Osteoblast (primary cell): Measurements from ENCODE around the gene TBC1D5. TPM values are rescaled to one million over a fixed set of nuclear protein-coding genes. Genes with fewer than 3 reads are reported as not detected.

Experiments used
- DNase-seq: peaks from one replicate; pipeline ENCODE4 v3.0.0; 2011; ENCODE audit warnings: low spot score, mixed read lengths; ENCODE audit not compliant: insufficient read length; ENCODE audit errors: missing footprints
- H2AFZ ChIP-seq: 2 replicates; pipeline ENCODE4 v1.6.0; 2011; ENCODE audit warnings: mild to moderate bottlenecking, low read length
- H3K27ac ChIP-seq: 2 replicates; pipeline ENCODE4 v1.5.1; 2011; ENCODE audit warnings: mild to moderate bottlenecking, low read depth, low read length, moderate library complexity
- H3K27me3 ChIP-seq: 2 replicates; pipeline ENCODE4 v1.6.0; 2012; ENCODE audit warnings: mild to moderate bottlenecking, control low read depth, inconsistent platforms, low read length, moderate library complexity; ENCODE audit not compliant: insufficient read depth
- H3K36me3 ChIP-seq: 2 replicates; pipeline ENCODE4 v1.5.1; 2011; ENCODE audit warnings: mild to moderate bottlenecking, low read length, control low read depth, moderate library complexity; ENCODE audit not compliant: insufficient read depth
- H3K4me1 ChIP-seq: 2 replicates; pipeline ENCODE4 v1.5.1; 2011; ENCODE audit warnings: mild to moderate bottlenecking, low read length, control low read depth, moderate library complexity; ENCODE audit not compliant: insufficient read depth
- H3K4me2 ChIP-seq: 2 replicates; pipeline ENCODE4 v1.6.0; 2011; ENCODE audit warnings: mild to moderate bottlenecking, low read length; ENCODE audit not compliant: insufficient read depth
- H3K4me3 ChIP-seq: fragments of 200-600 bp; sonication (generic); 3 replicates; pipeline ENCODE4 v1.5.1; 2012; ENCODE audit warnings: mild to moderate bottlenecking, low read length, inconsistent platforms; ENCODE audit not compliant: insufficient read depth
- H3K79me2 ChIP-seq: 2 replicates; pipeline ENCODE4 v1.6.0; 2012; ENCODE audit warnings: mild to moderate bottlenecking, low read length, control low read depth, inconsistent platforms; ENCODE audit not compliant: insufficient read depth
- H3K9me3 ChIP-seq: 2 replicates; pipeline ENCODE4 v1.5.1; 2011; ENCODE audit warnings: low read depth, low read length, control low read depth
- H4K20me1 ChIP-seq: 2 replicates; pipeline ENCODE4 v1.6.0; 2012; ENCODE audit warnings: mild to moderate bottlenecking, low read length, control low read depth; ENCODE audit not compliant: insufficient read depth
- CTCF ChIP-seq: IDR thresholded peaks from 2 replicates; pipeline ENCODE4 v1.5.1; 2011; ENCODE audit warnings: mild to moderate bottlenecking, low read depth, low read length, moderate library complexity; ENCODE audit errors: extremely low read depth
- total RNA-seq: library from RNA; depleted of rRNA; stranded (reverse); fragments of >200 nt; gene quantifications from 2 replicates; pipeline ENCODE4 v1.2.3, GENCODE V29; 2012

Gene TBC1D5
- total RNA-seq, 1 donor, result 117 TPM

DNA sequence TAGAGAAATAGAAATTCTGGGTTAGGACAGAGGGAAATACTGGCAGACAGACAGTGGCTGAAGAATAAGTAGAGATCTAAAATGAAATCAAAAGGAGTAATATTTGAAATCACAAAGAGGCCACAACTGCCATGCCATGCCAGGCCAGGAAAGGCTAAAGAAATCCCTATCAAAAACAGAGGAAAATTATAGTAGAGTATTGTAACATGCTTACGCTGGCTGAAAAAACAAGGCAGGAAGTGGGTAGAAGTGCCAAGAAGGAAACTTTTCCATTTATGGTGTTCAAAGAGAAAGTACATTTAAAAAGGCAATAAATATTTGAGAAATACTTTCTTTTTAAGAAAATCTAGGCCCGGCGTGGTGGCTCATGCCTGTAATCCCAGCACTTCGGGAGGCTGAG is 442.0 kb downstream of the TBC1D5 start:
- no peak for TF ChIP-seq CTCF
- no peaks in the 10 kb centered on the region for H3K4me1 ChIP-seq
- no peak for DNase-seq

GRCh38 chr3:17298038-17298437 is 444.4 kb downstream of the TBC1D5 start:
- H3K27ac ChIP-seq, result no peak overlapping the region
- H3K36me3 ChIP-seq, result no peaks in the 10 kb centered on the region
- H3K4me2 ChIP-seq, result no peak overlapping the region
- no peak for TF ChIP-seq CTCF
- no peaks in the 10 kb centered on the region for H3K79me2 ChIP-seq
- H3K4me3 ChIP-seq, result no peak overlapping the region
- H4K20me1 ChIP-seq, result no peaks in the 10 kb centered on the region
- no peaks in the 10 kb centered on the region for H3K4me1 ChIP-seq
- no peak for DNase-seq
- no peak overlapping the region for H2AFZ ChIP-seq
- no peaks in the 10 kb centered on the region for H3K9me3 ChIP-seq
- no peaks in the 10 kb centered on the region for H3K27me3 ChIP-seq

More for the DNA sequence above, 442.0 kb downstream of the TBC1D5 start:
- Histone ChIP-seq H3K27me3 (no peaks in the 10 kb centered on the region), H3K9me3 (no peaks in the 10 kb centered on the region), H3K36me3 (no peaks in the 10 kb centered on the region), H2AFZ (peak overlapping the region; percentile 23), H3K79me2 (no peaks in the 10 kb centered on the region), H3K4me3 (no peak overlapping the region), H3K27ac (no peak overlapping the region), H4K20me1 (no peaks in the 10 kb centered on the region), H3K4me2 (no peak overlapping the region)

- Histone ChIP-seq H3K27me3 (no peaks in the 10 kb centered on the region), H3K4me2 (no peak overlapping the region), H3K4me3 (no peak overlapping the region), H4K20me1 (no peaks in the 10 kb centered on the region), H2AFZ (no peak overlapping the region), H3K79me2 (no peaks in the 10 kb centered on the region), H3K27ac (no peak overlapping the region), H3K9me3 (no peaks in the 10 kb centered on the region), H3K36me3 (no peaks in the 10 kb centered on the region), H3K4me1 (no peaks in the 10 kb centered on the region)
- no peak for DNase-seq
- no peak for TF ChIP-seq CTCF
Observed at GRCh38 chr3:17292556-17292955, 449.9 kb downstream of the TBC1D5 start.

- no peak overlapping the region for H3K4me3 ChIP-seq
- H3K4me1 ChIP-seq, result no peaks in the 10 kb centered on the region
- no peak for DNase-seq
- no peak for TF ChIP-seq CTCF
- no peak overlapping the region for H3K4me2 ChIP-seq
- no peaks in the 10 kb centered on the region for H4K20me1 ChIP-seq
- H3K36me3 ChIP-seq, result no peaks in the 10 kb centered on the region
- H3K27ac ChIP-seq, result no peak overlapping the region
- no peaks in the 10 kb centered on the region for H3K79me2 ChIP-seq
- no peaks in the 10 kb centered on the region for H3K27me3 ChIP-seq
- no peaks in the 10 kb centered on the region for H3K9me3 ChIP-seq
- no peak overlapping the region for H2AFZ ChIP-seq
Observed at GRCh38 chr3:17290894-17291293, 451.5 kb downstream of the TBC1D5 start.
